Adrenal gland (tissue), 12 donors: ENCODE results near the gene TP53I11. TPM values are rescaled to one million over a fixed set of nuclear protein-coding genes. Genes with fewer than 3 reads are reported as not detected.

Source experiments
- DNase-seq, 7 donors: peaks; one replicate each; pipeline ENCODE4 v3.0.0-alpha.2; 2019 to 2020
- H3K27ac ChIP-seq, 5 donors: fragments of 200-600 bp; sonication (generic) in 4 of 5; 1 replicate in 3 of 5; 2 replicates in 2 of 5; pipeline versions ENCODE4 v1.5.1 to v1.8.0; 2016 to 2020; ENCODE audit warnings: mild to moderate bottlenecking in 1 of 5
- H3K27me3 ChIP-seq: fragments of 200-600 bp; 2 replicates; pipeline ENCODE4 v1.8.0; 2021
- H3K36me3 ChIP-seq, 2 donors: fragments of 200-600 bp; replicated peaks in 1 of 2; 1 replicate in 1 of 2; 2 replicates in 1 of 2; pipeline versions ENCODE4 v1.5.1 to v1.8.0; 2018 to 2022
- H3K4me1 ChIP-seq, 2 donors: fragments of 200-600 bp; replicated peaks in 1 of 2; 1 replicate in 1 of 2; 2 replicates in 1 of 2; pipeline versions ENCODE4 v1.5.1 to v1.8.0; 2018 to 2021
- H3K4me3 ChIP-seq, 4 donors: fragments of 200-600 bp; sonication (generic) in 3 of 4; one replicate each; pipeline ENCODE4 v1.5.1; 2016 to 2018
- H3K9me3 ChIP-seq, 3 donors: fragments of 200-600 bp; sonication (generic) in 1 of 3; replicated peaks in 1 of 3; 1 replicate in 2 of 3; 2 replicates in 1 of 3; pipeline versions ENCODE4 v1.5.1 to v1.8.0; 2016 to 2021
- CTCF ChIP-seq, 6 experiments: fragments of 450-650 bp in 4 of 6; fragments of 200-600 bp in 2 of 6; sonication (generic) in 1 of 6; IDR thresholded peaks; 1 replicate in 5 of 6; 2 replicates in 1 of 6; pipeline versions ENCODE4 v1.5.1 to v1.8.0; 2016 to 2021; ENCODE audit warnings: antibody characterized with exemption in 6 of 6, mild to moderate bottlenecking in 2 of 6, moderate library complexity in 1 of 6
- POLR2A ChIP-seq, 2 donors: fragments of 450-650 bp; IDR thresholded peaks; one replicate each; pipeline ENCODE4 v1.6.1; 2017; ENCODE audit warnings: antibody characterized with exemption in 2 of 2, mild to moderate bottlenecking in 2 of 2, moderate library complexity in 1 of 2
- WGBS, 4 donors: extraction: QIAGEN DNeasy Blood & Tissue Kit in 2 of 4; methylation state at CpG; one replicate each; pipeline versions ENCODE4 v1.1.5 to v1.1.7; 2013 to 2017; 5-methylcytosine and 5-hydroxymethylcytosine counted together
- intact Hi-C, 2 donors: fragments of 100-400 bp; cut with DNase I; formaldehyde crosslinking; loops; one replicate each; pipeline versions ENCODE4 v1.14.1 to v1.15.0; 2022 to 2023
- polyA plus RNA-seq, 3 donors: library from polyadenylated mRNA; stranded (reverse); fragments of 200-250 nt in 2 of 3; fragments of 350-450 nt in 1 of 3; fragmentation: Illumina TruSeq in 1 of 3; extraction: RNeasy Lipid Tissue Mini Kit (QIAGEN cat#74804) in 1 of 3; gene quantifications; one replicate each; pipeline ENCODE4 v1.2.3, GENCODE V29; 2013 to 2014
- total RNA-seq, 9 donors: library from RNA; depleted of rRNA in 4 of 9; stranded (reverse); fragments of >200 nt in 4 of 9; fragments of 120-200 nt in 1 of 9; fragmentation: NEBNext Ultra II Directional in 1 of 9; extraction: Animal tissue kit (Norgen Biotek cat#: 25700) in 1 of 9; gene quantifications; one replicate each; pipeline versions ENCODE4 v1.1.0 to v1.2.4, GENCODE V29; 2013 to 2023
- donor health status: healthy with polysubstance abuse.
- donor health status: Bipolar disorder and iron deficiency.
- donor health status: DM: yes; HTN: yes; CAD: no.
- donor health status: DM: no; HTN: no; CAD: no.
- donor health status: DM: no; HTN: no; CAD: no.
- donor health status: DM: yes; HTN: yes; CAD: no.

TP53I11 gene
- total and polyA plus RNA-seq, 12 donors = 3.5 to 55.7 (median 31.0) TPM

DNA sequence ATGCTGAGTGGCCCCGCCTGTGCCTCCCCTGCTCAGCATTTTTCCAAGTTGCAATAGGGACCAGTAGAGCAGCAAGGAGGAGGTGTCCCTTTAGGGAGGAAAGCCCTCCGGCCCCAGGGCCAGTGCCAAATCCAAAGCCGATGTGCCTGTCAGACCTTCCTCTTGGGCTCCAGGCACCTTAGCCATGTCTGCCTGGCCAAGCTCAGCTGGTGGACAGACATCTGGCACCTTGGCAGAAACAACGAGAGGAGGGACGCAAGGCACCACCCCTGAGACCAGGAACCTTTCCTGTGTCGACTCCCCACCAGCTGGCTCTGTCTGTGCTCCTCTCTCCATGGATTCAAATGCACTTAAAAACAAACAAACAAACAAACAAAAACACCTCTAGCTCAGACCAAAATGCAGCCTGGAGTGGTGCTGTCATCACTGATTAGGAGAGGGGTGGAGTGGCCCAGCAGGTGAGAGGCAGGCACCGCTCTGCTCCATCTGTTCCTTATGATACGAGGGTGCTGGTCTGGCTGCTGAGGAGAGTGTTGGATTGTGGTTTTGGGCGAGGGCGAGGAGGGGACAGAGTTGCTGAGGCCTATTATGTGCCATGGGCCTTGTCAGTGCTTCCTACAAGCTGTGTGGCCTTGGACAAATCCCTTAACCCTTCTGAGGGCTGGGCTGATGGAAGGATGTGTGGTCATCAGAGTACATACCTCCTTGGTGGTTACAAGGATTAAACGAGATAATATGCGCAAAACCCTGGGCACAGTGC, 46.2 kb downstream of the TP53I11 start:
- TF ChIP-seq POLR2A (IDR thresholded peaks at IDR 0.05) (no peak), CTCF (IDR thresholded peaks at IDR 0.05) (no peak)
- H3K9me3 ChIP-seq = no peaks in the 10 kb centered on the region
- peaks cover 0 to 15% of the 10 kb centered on the region in 2 donors for H3K4me1 ChIP-seq
- H3K27me3 ChIP-seq = no peaks in the 10 kb centered on the region
- intact Hi-C loops = no loop called here
- DNase-seq = no peak
- H3K4me3 ChIP-seq = no peak overlapping the region
- 82 to 88% (median 84%) methylated on average over 10 to 12 of the region's 12 CpGs for WGBS, 4 donors
- H3K36me3 ChIP-seq = no peaks in the 10 kb centered on the region
- no peak overlapping the region for H3K27ac ChIP-seq

DNA sequence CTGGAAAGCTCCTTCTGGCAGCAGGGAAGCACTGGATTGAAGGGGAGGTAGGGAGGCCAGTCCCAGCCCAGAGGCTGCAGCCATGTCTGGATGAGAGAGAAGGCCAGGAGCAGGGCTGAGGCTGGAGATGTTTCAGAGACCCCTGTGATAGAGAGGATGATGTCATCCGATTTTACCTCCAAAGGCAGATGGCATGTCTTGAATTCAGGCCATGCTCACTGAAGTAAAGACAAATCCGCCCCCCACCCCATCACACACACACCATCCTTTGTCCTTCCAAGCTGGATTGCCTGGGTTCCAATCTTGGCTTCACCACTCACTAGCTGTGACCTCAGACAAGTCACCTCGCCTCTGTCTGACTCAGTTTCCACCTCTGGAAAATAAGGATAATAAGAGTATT, 47.2 kb downstream of the TP53I11 start:
- no peaks in the 10 kb centered on the region for H3K27me3 ChIP-seq
- H3K4me3 ChIP-seq = no peak overlapping the region
- H3K9me3 ChIP-seq = no peaks in the 10 kb centered on the region
- DNase-seq = no peak
- no peak for TF ChIP-seq POLR2A (IDR thresholded peaks at IDR 0.05)
- TF ChIP-seq CTCF (IDR thresholded peaks at IDR 0.05) = no peak
- no peak overlapping the region for H3K27ac ChIP-seq
- H3K4me1 ChIP-seq = peaks cover 0 to 15% of the 10 kb centered on the region in 2 donors
- 94 to 97% (median 96%) methylated on average over 3 of the region's 3 CpGs for WGBS, 4 donors
- intact Hi-C loops = no loop called here
- H3K36me3 ChIP-seq = no peaks in the 10 kb centered on the region

- peaks cover 0 to 15% of the 10 kb centered on the region in 2 donors for H3K4me1 ChIP-seq
- TF ChIP-seq CTCF (IDR thresholded peaks at IDR 0.05) (no peak), POLR2A (IDR thresholded peaks at IDR 0.05) (no peak)
- no peaks in the 10 kb centered on the region for H3K9me3 ChIP-seq
- H3K27me3 ChIP-seq = no peaks in the 10 kb centered on the region
- H3K27ac ChIP-seq = no peak overlapping the region
- intact Hi-C loops = no loop called here
- 79 to 93% (median 89%) methylated on average over 7 of the region's 7 CpGs for WGBS, 4 donors
- H3K4me3 ChIP-seq = no peak overlapping the region
- no peak for DNase-seq
- H3K36me3 ChIP-seq = no peaks in the 10 kb centered on the region
These were observed 47.6 kb downstream of the TP53I11 start for GRCh38 chr11:44903035-44903434.

GRCh38 chr11:44901786-44902185, 48.9 kb downstream of the TP53I11 start:
- H3K4me3 ChIP-seq = no peak overlapping the region
- intact Hi-C loops = no loop called here
- no peaks in the 10 kb centered on the region for H3K9me3 ChIP-seq
- H3K36me3 ChIP-seq = no peaks in the 10 kb centered on the region
- peak in 2 of 7 donors; percentile 29 to 55 for DNase-seq
- no peaks in the 10 kb centered on the region for H3K27me3 ChIP-seq
- H3K4me1 ChIP-seq = peaks cover 0 to 11% of the 10 kb centered on the region in 2 donors
- peak overlapping the region in 1 of 5 donors; percentile 34 for H3K27ac ChIP-seq
- TF ChIP-seq POLR2A (IDR thresholded peaks at IDR 0.05) = no peak
- TF ChIP-seq CTCF (IDR thresholded peaks at IDR 0.05) = no peak
- WGBS, 4 donors = 52 to 60% (median 57%) methylated on average over 5 of the region's 5 CpGs
